ENCODE results near the gene GPC1.
"Not testable (repeated sequence)": the region's sequence is repeated elsewhere in the genome, so short reads cannot be mapped to it uniquely, and the experiment has no call there.

GPC1 gene

GRCh38 chr2:240467149-240467642 lies 31.7 kb downstream of the GPC1 start:
- DNase-seq (ENCODE audit: low read depth): no peak

- no peak for DNase-seq (ENCODE audit: low read depth)
Observed at GRCh38 chr2:240467659-240468302, 32.3 kb downstream of the GPC1 start.

GRCh38 chr2:240468303-240469238 lies 33.1 kb downstream of the GPC1 start:
- no peak for DNase-seq (ENCODE audit: low read depth)

GRCh38 chr2:240469239-240469636 lies 33.8 kb downstream of the GPC1 start:
- no peak for DNase-seq (ENCODE audit: low read depth)

- DNase-seq (ENCODE audit: low read depth): no peak
Observed at GRCh38 chr2:240469740-240470139, 34.3 kb downstream of the GPC1 start.

GRCh38 chr2:240472078-240472790 lies 36.8 kb downstream of the GPC1 start:
- DNase-seq (ENCODE audit: low read depth): no peak

- no peak for DNase-seq (ENCODE audit: low read depth)
Observed at GRCh38 chr2:240473211-240473610, 37.7 kb downstream of the GPC1 start.

GRCh38 chr2:240477916-240478315 lies 42.5 kb downstream of the GPC1 start:
- DNase-seq (ENCODE audit: low read depth): no peak

- DNase-seq (ENCODE audit: low read depth): no peak
Observed at GRCh38 chr2:240478346-240479110, 43.1 kb downstream of the GPC1 start.

- DNase-seq (ENCODE audit: low read depth): no peak
Observed at GRCh38 chr2:240479111-240479501, 43.6 kb downstream of the GPC1 start.

GRCh38 chr2:240480834-240481623 lies 45.6 kb downstream of the GPC1 start:
- no peak for DNase-seq (ENCODE audit: low read depth)

- no peak for DNase-seq (ENCODE audit: low read depth)
Observed at GRCh38 chr2:240481720-240482119, 46.3 kb downstream of the GPC1 start.

- no peak for DNase-seq (ENCODE audit: low read depth)
Observed at GRCh38 chr2:240482141-240482540, 46.7 kb downstream of the GPC1 start.

GRCh38 chr2:240491483-240491882 lies 56.0 kb downstream of the GPC1 start:
- no peak for DNase-seq (ENCODE audit: low read depth)

- DNase-seq (ENCODE audit: low read depth): no peak
Observed at GRCh38 chr2:240494194-240494793, 58.8 kb downstream of the GPC1 start.

GRCh38 chr2:240494942-240495341 lies 59.5 kb downstream of the GPC1 start:
- DNase-seq (ENCODE audit: low read depth): not testable (repeated sequence)

GRCh38 chr2:240497082-240497481 lies 61.6 kb downstream of the GPC1 start:
- not testable (repeated sequence) for DNase-seq (ENCODE audit: low read depth)

GRCh38 chr2:240498171-240498957 lies 62.9 kb downstream of the GPC1 start:
- DNase-seq (ENCODE audit: low read depth): no peak

- DNase-seq (ENCODE audit: low read depth): no peak
Observed at GRCh38 chr2:240498958-240499260, 63.4 kb downstream of the GPC1 start.

Measured in activated T-helper 1 cell treated with Interleukin-2 at 50 U/mL for 16 hours (primary cell).